Measurements from ENCODE around the gene DLGAP3. TPM values are rescaled to one million over a fixed set of nuclear protein-coding genes. Genes with fewer than 3 reads are reported as not detected.

DLGAP3 gene
- total RNA-seq, 1 experiment from 2014 or later: 0.27 TPM

DNA sequence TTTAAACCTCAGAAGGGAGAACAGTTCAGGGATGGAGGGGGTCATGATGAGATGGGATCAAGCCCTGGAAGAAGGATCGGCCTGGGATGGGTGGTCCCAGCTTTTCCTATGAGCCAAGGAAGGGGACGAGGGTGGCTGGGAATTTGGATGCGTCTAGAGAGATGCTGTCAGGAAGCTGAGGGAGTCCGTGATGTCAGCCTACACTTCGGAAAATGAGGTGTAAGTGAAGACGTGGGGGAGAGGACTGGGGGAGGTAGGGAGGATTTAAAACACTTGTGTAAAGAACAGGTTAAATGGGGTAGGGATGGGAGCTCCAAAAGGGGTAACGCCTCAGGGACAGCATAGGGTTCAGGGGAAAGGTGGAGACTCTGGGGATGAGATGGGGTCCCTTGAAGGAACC is 27.5 kb downstream of the DLGAP3 start:
- Histone ChIP-seq H3K79me2 (ENCODE audit: insufficient read depth, low read length) (no peaks in the 10 kb centered on the region), H4K20me1 (ENCODE audit: insufficient read depth) (no peaks in the 10 kb centered on the region), H3K36me3 (ENCODE audit: control insufficient read depth in 1 of 2, insufficient read depth in 2 of 2, low read length in 2 of 2) (no peaks in the 10 kb centered on the region), H3K4me3 (replicated peaks in 1 of 2; ENCODE audit: low read depth in 1 of 2, low read length in 2 of 2) (no peak overlapping the region), H2AFZ (ENCODE audit: low read depth, low read length, poor library complexity, severe bottlenecking) (no peak overlapping the region), H3K9ac (ENCODE audit: low read length) (no peak overlapping the region), H3K27ac (ENCODE audit: low read depth, low read length) (no peak overlapping the region), H3K27me3 (ENCODE audit: insufficient read depth, low read length) (peaks cover 34% of the 10 kb centered on the region), H3K4me2 (ENCODE audit: low read length) (no peak overlapping the region), H3K9me2 (ENCODE audit: insufficient read depth) (no peaks in the 10 kb centered on the region), H3K4me1 (ENCODE audit: control insufficient read depth in 1 of 2, insufficient read depth in 2 of 2, low read length in 2 of 2) (no peaks in the 10 kb centered on the region), H3K9me3 (ENCODE audit: control insufficient read depth in 1 of 2, insufficient read depth in 1 of 2, low read depth in 1 of 2, low read length in 2 of 2) (no peaks in the 10 kb centered on the region)
- TF ChIP-seq CEBPB (IDR thresholded peaks at IDR 0.05; ENCODE audit: low read depth) (no peak), ZFX (IDR thresholded peaks at IDR 0.05) (no peak), YY1 (IDR thresholded peaks at IDR 0.05; ENCODE audit: extremely low read depth, insufficient replicate concordance, low read depth, low read length) (no peak), ELF1 (IDR thresholded peaks at IDR 0.05; ENCODE audit: borderline replicate concordance, low read depth) (no peak), POLR2AphosphoS5 (IDR thresholded peaks at IDR 0.05; ENCODE audit: low read depth, low read length) (no peak), RAD21 (IDR thresholded peaks at IDR 0.05; ENCODE audit: low read depth) (no peak), FOSL1 (IDR thresholded peaks at IDR 0.05; ENCODE audit: low read depth) (no peak), POLR2A (IDR thresholded peaks at IDR 0.05; ENCODE audit: borderline replicate concordance, extremely low read depth, insufficient read depth, insufficient read length) (no peak), SIN3A (IDR thresholded peaks at IDR 0.05; ENCODE audit: low read depth) (no peak), EZH2phosphoT487 (IDR thresholded peaks at IDR 0.05; ENCODE audit: borderline replicate concordance) (no peak), TCF7L2 (IDR thresholded peaks at IDR 0.05; ENCODE audit: borderline replicate concordance, extremely low read depth, insufficient read depth, insufficient read length) (no peak), SRF (IDR thresholded peaks at IDR 0.05; ENCODE audit: low read depth) (no peak), ZNF274 (IDR thresholded peaks at IDR 0.05; ENCODE audit: low read depth, low read length) (no peak), SP1 (IDR thresholded peaks at IDR 0.05; ENCODE audit: low read depth) (no peak), CBX3 (IDR thresholded peaks at IDR 0.05; ENCODE audit: low read depth) (no peak), EGR1 (IDR thresholded peaks at IDR 0.05; ENCODE audit: low read depth) (no peak)
- TF ChIP-seq, protein P1, sequence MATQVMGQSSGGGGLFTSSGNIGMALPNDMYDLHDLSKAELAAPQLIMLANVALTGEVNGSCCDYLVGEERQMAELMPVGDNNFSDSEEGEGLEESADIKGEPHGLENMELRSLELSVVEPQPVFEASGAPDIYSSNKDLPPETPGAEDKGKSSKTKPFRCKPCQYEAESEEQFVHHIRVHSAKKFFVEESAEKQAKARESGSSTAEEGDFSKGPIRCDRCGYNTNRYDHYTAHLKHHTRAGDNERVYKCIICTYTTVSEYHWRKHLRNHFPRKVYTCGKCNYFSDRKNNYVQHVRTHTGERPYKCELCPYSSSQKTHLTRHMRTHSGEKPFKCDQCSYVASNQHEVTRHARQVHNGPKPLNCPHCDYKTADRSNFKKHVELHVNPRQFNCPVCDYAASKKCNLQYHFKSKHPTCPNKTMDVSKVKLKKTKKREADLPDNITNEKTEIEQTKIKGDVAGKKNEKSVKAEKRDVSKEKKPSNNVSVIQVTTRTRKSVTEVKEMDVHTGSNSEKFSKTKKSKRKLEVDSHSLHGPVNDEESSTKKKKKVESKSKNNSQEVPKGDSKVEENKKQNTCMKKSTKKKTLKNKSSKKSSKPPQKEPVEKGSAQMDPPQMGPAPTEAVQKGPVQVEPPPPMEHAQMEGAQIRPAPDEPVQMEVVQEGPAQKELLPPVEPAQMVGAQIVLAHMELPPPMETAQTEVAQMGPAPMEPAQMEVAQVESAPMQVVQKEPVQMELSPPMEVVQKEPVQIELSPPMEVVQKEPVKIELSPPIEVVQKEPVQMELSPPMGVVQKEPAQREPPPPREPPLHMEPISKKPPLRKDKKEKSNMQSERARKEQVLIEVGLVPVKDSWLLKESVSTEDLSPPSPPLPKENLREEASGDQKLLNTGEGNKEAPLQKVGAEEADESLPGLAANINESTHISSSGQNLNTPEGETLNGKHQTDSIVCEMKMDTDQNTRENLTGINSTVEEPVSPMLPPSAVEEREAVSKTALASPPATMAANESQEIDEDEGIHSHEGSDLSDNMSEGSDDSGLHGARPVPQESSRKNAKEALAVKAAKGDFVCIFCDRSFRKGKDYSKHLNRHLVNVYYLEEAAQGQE (IDR thresholded peaks at IDR 0.05; ENCODE audit: low read depth): no peak
- TF ChIP-seq, protein P2, sequence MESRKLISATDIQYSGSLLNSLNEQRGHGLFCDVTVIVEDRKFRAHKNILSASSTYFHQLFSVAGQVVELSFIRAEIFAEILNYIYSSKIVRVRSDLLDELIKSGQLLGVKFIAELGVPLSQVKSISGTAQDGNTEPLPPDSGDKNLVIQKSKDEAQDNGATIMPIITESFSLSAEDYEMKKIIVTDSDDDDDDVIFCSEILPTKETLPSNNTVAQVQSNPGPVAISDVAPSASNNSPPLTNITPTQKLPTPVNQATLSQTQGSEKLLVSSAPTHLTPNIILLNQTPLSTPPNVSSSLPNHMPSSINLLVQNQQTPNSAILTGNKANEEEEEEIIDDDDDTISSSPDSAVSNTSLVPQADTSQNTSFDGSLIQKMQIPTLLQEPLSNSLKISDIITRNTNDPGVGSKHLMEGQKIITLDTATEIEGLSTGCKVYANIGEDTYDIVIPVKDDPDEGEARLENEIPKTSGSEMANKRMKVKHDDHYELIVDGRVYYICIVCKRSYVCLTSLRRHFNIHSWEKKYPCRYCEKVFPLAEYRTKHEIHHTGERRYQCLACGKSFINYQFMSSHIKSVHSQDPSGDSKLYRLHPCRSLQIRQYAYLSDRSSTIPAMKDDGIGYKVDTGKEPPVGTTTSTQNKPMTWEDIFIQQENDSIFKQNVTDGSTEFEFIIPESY (IDR thresholded peaks at IDR 0.05; ENCODE audit: extremely low read depth, insufficient replicate concordance, low read length): no peak
- TF ChIP-seq, protein P3, sequence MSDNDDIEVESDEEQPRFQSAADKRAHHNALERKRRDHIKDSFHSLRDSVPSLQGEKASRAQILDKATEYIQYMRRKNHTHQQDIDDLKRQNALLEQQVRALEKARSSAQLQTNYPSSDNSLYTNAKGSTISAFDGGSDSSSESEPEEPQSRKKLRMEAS (IDR thresholded peaks at IDR 0.05): no peak
- TF ChIP-seq, protein P4, sequence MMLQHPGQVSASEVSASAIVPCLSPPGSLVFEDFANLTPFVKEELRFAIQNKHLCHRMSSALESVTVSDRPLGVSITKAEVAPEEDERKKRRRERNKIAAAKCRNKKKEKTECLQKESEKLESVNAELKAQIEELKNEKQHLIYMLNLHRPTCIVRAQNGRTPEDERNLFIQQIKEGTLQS (IDR thresholded peaks at IDR 0.05): no peak
- intact Hi-C loops (cut with micrococcal nuclease): no loop called here
- BruUV-seq (replicated peaks): no TSS peak
- CTCF ChIA-PET: no interaction called here
- RAD21 ChIA-PET (ENCODE audit: low non-redundant PET in 1 of 2, low total read pairs in 2 of 2, uncharacterized antibody in 2 of 2, unreplicated experiment in 2 of 2): interaction anchor here in 1 of 2 experiments (0.7 kb wide), 1 partner anchor 12 kb away, joined by 3 read pairs; no protein-coding TSS in a partner anchor
- POLR2A ChIA-PET: no interaction called here
- DNase-seq (ENCODE audit: low read depth, low spot score) (no peak), ATAC-seq (no peak)

All from HCT116 (cell line).